Tibial nerve (tissue), 4 donors: Measurements from ENCODE around the gene ATXN3. TPM values are rescaled to one million over a fixed set of nuclear protein-coding genes. Genes with fewer than 3 reads are reported as not detected.

Experiments
- DNase-seq, 2 donors: peaks; one replicate each; pipeline ENCODE4 v3.0.0-alpha.2; 2019; ENCODE audit warnings: low spot score in 2 of 2
- H3K27ac ChIP-seq, 4 donors: fragments of 200-600 bp; sonication (generic) in 3 of 4; one replicate each; pipeline ENCODE4 v1.5.1; 2017 to 2019; ENCODE audit warnings: mild to moderate bottlenecking in 1 of 4
- H3K27me3 ChIP-seq, 2 donors: fragments of 200-600 bp; sonication (generic) in 1 of 2; one replicate each; pipeline versions ENCODE4 v1.5.1 to v1.6.0; 2017 to 2019
- H3K36me3 ChIP-seq, 3 donors: fragments of 200-600 bp; sonication (generic); one replicate each; pipeline ENCODE4 v1.5.1; 2018 to 2019
- H3K4me1 ChIP-seq, 4 donors: fragments of 200-600 bp; sonication (generic) in 3 of 4; one replicate each; pipeline ENCODE4 v1.5.1; 2017 to 2019
- H3K4me3 ChIP-seq, 4 donors: fragments of 200-600 bp; sonication (generic) in 3 of 4; one replicate each; pipeline ENCODE4 v1.5.1; 2017 to 2019; ENCODE audit warnings: mild to moderate bottlenecking in 1 of 4, moderate library complexity in 1 of 4
- H3K9me3 ChIP-seq, 4 donors: fragments of 200-600 bp; sonication (generic) in 3 of 4; one replicate each; pipeline ENCODE4 v1.5.1; 2017 to 2019
- CTCF ChIP-seq, 5 experiments: fragments of 200-600 bp in 3 of 5; fragments of 450-650 bp in 2 of 5; sonication (generic) in 3 of 5; IDR thresholded peaks; one replicate each; pipeline ENCODE4 v1.5.1; 2016 to 2019; ENCODE audit warnings: antibody characterized with exemption in 5 of 5, mild to moderate bottlenecking in 3 of 5, moderate library complexity in 2 of 5
- EP300 ChIP-seq, 2 donors: sonication (generic); formaldehyde crosslinking; IDR thresholded peaks; one replicate each; pipeline ENCODE4 v1.6.1; 2017; ENCODE audit warnings: antibody characterized with exemption in 2 of 2, mild to moderate bottlenecking in 1 of 2
- POLR2A ChIP-seq, 2 donors: fragments of 450-650 bp; IDR thresholded peaks; one replicate each; pipeline ENCODE4 v1.6.1; 2017; ENCODE audit warnings: antibody characterized with exemption in 2 of 2, mild to moderate bottlenecking in 2 of 2, moderate library complexity in 2 of 2
- WGBS, 2 donors: methylation state at CpG; one replicate each; pipeline ENCODE4 v1.1.5; 2018; 5-methylcytosine and 5-hydroxymethylcytosine counted together
- total RNA-seq, 4 donors: library from RNA; depleted of rRNA; stranded (reverse); fragments of >200 nt; gene quantifications; one replicate each; pipeline ENCODE4 v1.1.0, GENCODE V29; 2016

The ATXN3 gene
- total RNA-seq, 4 donors from 2014 or later = 35.0 to 75.7 (median 48.5) TPM

DNA sequence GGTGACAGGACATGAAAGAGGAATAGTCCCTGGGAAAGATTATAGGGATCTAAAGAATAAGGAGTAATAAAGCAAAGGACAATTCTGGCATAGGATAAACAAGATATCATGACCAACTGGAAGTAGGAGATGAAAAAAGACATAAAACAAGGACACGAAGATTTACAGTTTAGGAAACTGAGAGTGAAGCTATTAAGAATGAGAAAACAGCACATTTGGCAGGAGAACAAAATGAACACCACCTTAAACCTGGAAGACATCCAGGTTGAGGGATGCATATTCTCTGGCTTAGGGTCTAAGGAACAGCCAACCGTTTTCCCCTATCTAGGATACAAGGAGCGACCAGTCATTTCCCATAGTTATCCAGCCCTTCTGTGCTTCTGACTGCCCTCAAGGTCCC is 68.4 kb downstream of the ATXN3 start:
- no peak for DNase-seq
- Histone ChIP-seq H3K4me3 (peak overlapping the region in 3 of 4 donors; percentile 83 to 89 (median 87)), H3K36me3 (peaks cover 0 to 15% (median 0%) of the 10 kb centered on the region in 3 donors), H3K9me3 (no peaks in the 10 kb centered on the region), H3K27me3 (no peaks in the 10 kb centered on the region), H3K4me1 (peaks cover 0 to 58% (median 18%) of the 10 kb centered on the region in 4 donors), H3K27ac (peak overlapping the region in 1 of 4 donors; percentile 98)
- TF ChIP-seq CTCF (IDR thresholded peaks at IDR 0.05) = no peak
- no peak for TF ChIP-seq EP300 (IDR thresholded peaks at IDR 0.05)
- TF ChIP-seq POLR2A (IDR thresholded peaks at IDR 0.05) = no peak
- 33 to 34% methylated on average over 3 of the region's 3 CpGs for WGBS, 2 donors

DNA sequence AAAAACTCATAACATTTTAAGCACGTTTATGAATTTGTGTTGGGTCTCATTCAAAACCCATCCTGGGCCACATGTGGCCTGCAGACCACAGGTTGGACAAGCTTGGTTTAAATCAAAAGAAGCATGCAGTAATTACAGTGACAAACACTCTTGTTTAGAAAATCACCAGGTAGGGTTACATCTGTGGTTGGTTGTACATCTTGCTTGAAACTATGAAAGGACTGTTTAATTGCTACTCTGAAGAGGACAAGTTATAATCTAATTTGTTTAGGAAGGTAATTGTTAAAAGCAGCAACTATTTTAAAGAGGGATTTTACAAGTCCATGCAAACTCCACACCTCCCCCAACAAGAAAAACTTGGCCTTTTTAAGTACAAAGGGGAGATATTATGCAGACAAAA is 70.5 kb downstream of the ATXN3 start:
- DNase-seq = no peak
- TF ChIP-seq EP300 (IDR thresholded peaks at IDR 0.05) = no peak
- no peak for TF ChIP-seq CTCF (IDR thresholded peaks at IDR 0.05)
- TF ChIP-seq POLR2A (IDR thresholded peaks at IDR 0.05) = no peak
- no peaks in the 10 kb centered on the region for H3K9me3 ChIP-seq
- peaks cover 0 to 34% (median 13%) of the 10 kb centered on the region in 3 donors for H3K36me3 ChIP-seq
- no peaks in the 10 kb centered on the region for H3K27me3 ChIP-seq
- H3K4me1 ChIP-seq = peaks cover 0 to 53% (median 17%) of the 10 kb centered on the region in 4 donors
- no peak overlapping the region for H3K4me3 ChIP-seq
- WGBS, 2 donors = 14 to 68% methylated on average over 1 of the region's 1 CpG
- H3K27ac ChIP-seq = no peak overlapping the region

DNA sequence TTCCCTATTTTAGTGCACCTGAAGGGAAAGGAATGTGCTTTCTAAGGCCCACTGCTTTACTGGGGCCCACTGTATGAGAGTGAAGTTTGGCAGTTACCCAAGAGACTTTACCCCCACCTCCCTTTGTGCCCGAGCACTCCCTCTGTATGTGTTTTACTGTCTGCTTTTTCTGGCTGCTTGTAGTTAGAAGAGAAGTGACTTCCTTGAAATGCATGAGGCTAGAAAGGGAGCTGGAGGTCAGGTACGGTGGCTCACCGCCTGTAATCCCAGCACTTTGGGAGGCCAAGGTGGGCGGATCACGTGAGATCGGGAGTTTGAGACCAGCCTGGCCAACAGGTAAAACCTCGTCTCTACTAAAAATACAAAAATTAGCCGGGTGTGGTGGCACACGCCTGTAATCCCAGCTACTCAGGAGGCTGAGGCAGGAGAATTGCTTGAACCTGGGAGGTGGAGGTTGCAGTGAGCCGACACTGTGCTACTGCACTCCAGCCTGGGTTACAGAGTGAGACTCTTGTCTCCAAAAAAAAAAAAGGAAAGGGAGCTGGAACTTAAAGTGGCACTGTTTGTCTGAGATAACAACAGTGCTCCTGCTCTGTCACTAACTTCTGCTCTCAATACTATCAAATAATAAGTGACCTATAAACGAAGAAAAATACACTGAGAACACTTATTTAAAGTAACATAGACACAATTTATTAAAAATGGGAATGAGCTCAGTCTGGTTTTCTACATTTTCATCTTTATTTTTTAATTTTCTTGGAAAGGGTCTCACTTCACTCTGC is 72.3 kb downstream of the ATXN3 start:
- Histone ChIP-seq H3K4me3 (no peak overlapping the region), H3K27ac (no peak overlapping the region), H3K27me3 (no peaks in the 10 kb centered on the region), H3K9me3 (no peaks in the 10 kb centered on the region), H3K4me1 (peaks cover 0 to 50% (median 16%) of the 10 kb centered on the region in 4 donors), H3K36me3 (peaks cover 0 to 47% (median 13%) of the 10 kb centered on the region in 3 donors)
- DNase-seq = no peak
- 87 to 91% methylated on average over 11 of the region's 11 CpGs for WGBS, 2 donors
- TF ChIP-seq CTCF (IDR thresholded peaks at IDR 0.05) = no peak
- TF ChIP-seq POLR2A (IDR thresholded peaks at IDR 0.05) = no peak
- no peak for TF ChIP-seq EP300 (IDR thresholded peaks at IDR 0.05)

DNA sequence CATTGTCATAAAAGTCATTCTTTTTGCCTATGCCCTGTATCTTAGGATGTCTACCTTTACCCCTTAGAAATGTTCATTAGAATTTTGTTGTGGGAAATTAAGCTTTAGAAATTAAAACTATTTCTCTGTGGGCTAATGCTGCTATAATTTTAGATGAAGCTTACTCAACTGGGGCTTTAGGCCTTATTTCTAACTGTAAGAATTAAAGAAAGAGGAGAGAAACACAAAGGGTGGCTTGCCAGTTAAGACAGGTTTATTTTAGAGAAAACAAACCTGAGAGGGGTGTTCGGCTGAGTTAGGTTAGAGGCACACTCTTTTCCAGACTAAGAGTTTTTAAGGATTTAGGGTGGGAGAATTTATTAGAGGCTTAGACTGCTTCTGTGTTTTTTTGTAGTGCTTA is 72.9 kb downstream of the ATXN3 start:
- WGBS, 2 donors = 93 to 97% methylated on average over 1 of the region's 1 CpG
- Histone ChIP-seq H3K27me3 (no peaks in the 10 kb centered on the region), H3K36me3 (peaks cover 0 to 50% (median 13%) of the 10 kb centered on the region in 3 donors), H3K9me3 (no peaks in the 10 kb centered on the region), H3K27ac (no peak overlapping the region), H3K4me3 (no peak overlapping the region), H3K4me1 (peaks cover 0 to 43% (median 11%) of the 10 kb centered on the region in 4 donors)
- TF ChIP-seq CTCF (IDR thresholded peaks at IDR 0.05) (no peak), POLR2A (IDR thresholded peaks at IDR 0.05) (no peak), EP300 (IDR thresholded peaks at IDR 0.05) (no peak)
- DNase-seq = no peak

DNA sequence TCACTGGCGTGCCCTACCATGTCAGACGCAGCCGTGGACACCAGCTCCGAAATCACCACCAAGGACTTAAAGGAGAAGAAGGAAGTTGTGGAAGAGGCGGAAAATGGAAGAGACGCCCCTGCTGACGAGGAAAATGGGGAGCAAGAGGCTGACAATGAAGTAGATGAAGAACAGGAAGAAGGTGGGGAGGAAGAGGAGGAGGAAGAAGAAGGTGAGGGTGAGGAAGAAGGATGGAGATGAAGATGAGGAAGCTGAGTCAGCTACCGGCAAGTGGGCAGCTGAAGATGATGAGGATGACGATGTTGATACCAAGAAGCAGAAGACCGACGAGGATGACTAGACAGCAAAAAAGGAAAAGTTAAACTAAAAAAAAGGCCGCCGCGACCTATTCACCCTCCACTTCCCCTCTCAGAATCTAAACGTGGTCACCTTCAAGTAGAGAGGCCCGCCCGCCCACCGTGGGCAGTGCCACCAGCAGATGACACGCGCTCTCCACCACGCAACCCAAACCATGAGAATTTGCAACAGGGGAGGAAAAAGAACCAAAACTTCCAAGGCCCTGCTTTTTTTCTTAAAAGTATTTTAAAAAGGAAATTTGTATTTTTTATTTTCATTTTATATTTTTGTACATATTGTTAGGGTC is 79.7 kb downstream of the ATXN3 start:
- Histone ChIP-seq H3K27me3 (no peaks in the 10 kb centered on the region), H3K4me3 (no peak overlapping the region), H3K36me3 (peaks cover 0 to 63% (median 6%) of the 10 kb centered on the region in 3 donors), H3K27ac (no peak overlapping the region), H3K4me1 (peaks cover 0 to 2% (median 0%) of the 10 kb centered on the region in 4 donors), H3K9me3 (no peaks in the 10 kb centered on the region)
- WGBS, 2 donors = 90% methylated on average over 21 of the region's 21 CpGs
- no peak for DNase-seq
- TF ChIP-seq EP300 (IDR thresholded peaks at IDR 0.05) (no peak), CTCF (IDR thresholded peaks at IDR 0.05) (no peak), POLR2A (IDR thresholded peaks at IDR 0.05) (no peak)
